Neural progenitor cell (in vitro differentiated cells): ENCODE results near the gene COX6B1.

ENCODE experiments used
- EZH2 ChIP-seq: fragments of 200-600 bp; sonication (generic); IDR thresholded peaks from 2 replicates; pipeline ENCODE4 v1.6.1; 2017; ENCODE audit warnings: antibody characterized with exemption, mild to moderate bottlenecking, moderate library complexity
- EZH2phosphoT487 ChIP-seq: fragments of 200-600 bp; sonication (generic); IDR thresholded peaks from 2 replicates; pipeline ENCODE4 v1.6.1; 2017; ENCODE audit warnings: antibody characterized with exemption
- TF ChIP-seq, protein P1 (sequence below): fragments of 200-600 bp; sonication (generic); IDR thresholded peaks from 2 replicates; pipeline ENCODE4 v1.5.1; 2017; ENCODE audit warnings: antibody characterized with exemption, mild to moderate bottlenecking

- TF ChIP-seq, protein P1, sequence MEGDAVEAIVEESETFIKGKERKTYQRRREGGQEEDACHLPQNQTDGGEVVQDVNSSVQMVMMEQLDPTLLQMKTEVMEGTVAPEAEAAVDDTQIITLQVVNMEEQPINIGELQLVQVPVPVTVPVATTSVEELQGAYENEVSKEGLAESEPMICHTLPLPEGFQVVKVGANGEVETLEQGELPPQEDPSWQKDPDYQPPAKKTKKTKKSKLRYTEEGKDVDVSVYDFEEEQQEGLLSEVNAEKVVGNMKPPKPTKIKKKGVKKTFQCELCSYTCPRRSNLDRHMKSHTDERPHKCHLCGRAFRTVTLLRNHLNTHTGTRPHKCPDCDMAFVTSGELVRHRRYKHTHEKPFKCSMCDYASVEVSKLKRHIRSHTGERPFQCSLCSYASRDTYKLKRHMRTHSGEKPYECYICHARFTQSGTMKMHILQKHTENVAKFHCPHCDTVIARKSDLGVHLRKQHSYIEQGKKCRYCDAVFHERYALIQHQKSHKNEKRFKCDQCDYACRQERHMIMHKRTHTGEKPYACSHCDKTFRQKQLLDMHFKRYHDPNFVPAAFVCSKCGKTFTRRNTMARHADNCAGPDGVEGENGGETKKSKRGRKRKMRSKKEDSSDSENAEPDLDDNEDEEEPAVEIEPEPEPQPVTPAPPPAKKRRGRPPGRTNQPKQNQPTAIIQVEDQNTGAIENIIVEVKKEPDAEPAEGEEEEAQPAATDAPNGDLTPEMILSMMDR = no peak
- TF ChIP-seq EZH2 = no peak
- no peak for TF ChIP-seq EZH2phosphoT487
Observed at GRCh38 chr19:35615036-35615435, 33.1 kb upstream of the COX6B1 start.
